ENCODE results near the gene ASL.
A peak's percentile ranks its signal among the peaks of the same experiment; 100 is the strongest.
"Not testable (repeated sequence)": the region's sequence is repeated elsewhere in the genome, so short reads cannot be mapped to it uniquely, and the experiment has no call there.

ASL gene

GRCh38 chr7:66119245-66119850 lies 43.7 kb downstream of the ASL start:
- no peak for DNase-seq (ENCODE audit: low spot score)

GRCh38 chr7:66123175-66123528 lies 47.5 kb downstream of the ASL start:
- DNase-seq (ENCODE audit: low spot score) = no peak

DNA sequence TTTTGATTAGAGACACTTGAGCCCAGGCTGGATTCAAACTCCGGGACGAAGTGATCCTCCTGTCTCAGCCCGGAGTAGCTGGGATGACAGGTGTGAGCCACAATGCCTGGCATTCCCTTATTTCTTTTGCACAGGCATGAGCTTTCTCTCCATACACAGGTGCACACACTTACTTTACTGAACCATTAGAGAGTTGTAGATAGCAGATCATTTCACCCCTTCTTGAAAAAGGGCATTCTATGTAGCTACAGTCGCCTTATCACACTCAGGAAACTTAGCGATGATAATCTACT lies 48.9 kb downstream of the ASL start:
- not testable (repeated sequence) for DNase-seq (ENCODE audit: low spot score)

DNA sequence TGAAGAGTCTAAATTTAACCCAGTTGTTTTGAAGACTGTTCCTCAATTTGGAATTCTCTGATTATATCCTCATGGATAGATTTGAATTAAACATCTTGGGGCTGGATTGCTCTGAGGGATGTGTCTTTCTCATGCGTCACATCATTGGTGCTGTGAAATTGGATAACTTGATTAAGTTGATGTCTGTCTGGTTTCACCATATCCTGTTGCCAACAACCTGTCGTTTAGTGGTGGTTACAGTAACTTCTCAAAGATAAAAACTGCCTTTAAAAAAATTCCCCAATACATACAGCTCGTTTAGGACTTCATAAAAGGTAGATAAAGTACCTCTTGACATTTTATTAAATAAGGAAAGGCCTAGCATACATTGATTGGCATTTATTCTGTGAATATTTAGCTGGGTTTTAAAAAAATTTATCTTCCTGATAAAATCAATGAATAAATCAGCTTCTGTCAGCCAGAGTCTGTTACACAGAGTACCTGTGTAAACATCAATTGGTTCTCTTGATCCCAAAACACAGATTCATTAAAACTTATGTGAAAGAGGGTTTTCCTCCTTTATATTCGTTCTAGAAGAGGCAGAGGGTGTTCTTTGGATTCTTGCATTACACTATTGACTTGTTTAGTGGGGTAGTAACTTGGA lies 49.6 kb downstream of the ASL start:
- DNase-seq (ENCODE audit: low spot score) = no peak

- DNase-seq (ENCODE audit: low spot score) = peak; percentile 6
Measured at GRCh38 chr7:66125781-66126352, 50.2 kb downstream of the ASL start.

GRCh38 chr7:66127172-66127571 lies 51.6 kb downstream of the ASL start:
- DNase-seq (ENCODE audit: low spot score) = not testable (repeated sequence)

DNA sequence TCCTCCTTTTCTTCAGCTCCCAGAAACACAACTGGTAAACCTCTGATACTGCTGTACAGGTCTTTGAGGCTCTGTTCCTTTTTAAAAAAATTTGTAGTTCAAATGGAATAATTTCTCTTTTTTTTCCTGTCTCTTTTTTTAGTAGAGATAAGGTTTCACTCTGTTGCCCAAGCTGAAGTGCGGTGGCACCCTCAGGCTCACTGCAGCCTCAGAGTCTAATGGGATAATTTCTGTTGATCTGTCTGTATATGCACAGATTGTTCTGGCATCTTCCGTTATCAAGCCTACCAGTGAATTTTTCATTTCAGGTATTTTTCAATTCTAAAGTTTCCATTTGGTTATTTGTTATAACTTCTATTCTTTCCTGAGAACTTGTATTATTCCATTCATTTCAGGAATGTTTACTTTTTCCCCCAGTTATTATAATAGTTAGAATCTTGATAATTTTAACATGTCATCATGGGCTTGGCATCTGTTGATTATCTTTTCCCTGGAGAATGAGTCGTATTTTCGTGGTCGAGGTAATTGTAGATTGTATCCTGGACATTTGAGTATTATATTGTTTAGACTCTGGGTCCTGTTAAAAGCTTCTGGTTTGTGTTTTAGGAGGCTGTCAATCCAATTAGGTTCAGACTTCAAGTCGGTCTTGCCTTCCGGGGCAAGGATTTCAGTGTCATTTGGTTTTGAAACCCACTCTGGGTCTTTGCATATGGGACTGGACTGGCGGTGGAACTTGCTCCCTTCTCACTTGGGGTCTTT lies 63.6 kb downstream of the ASL start:
- no peak for DNase-seq (ENCODE audit: low spot score)

GRCh38 chr7:66140924-66141323 lies 65.3 kb downstream of the ASL start:
- DNase-seq (ENCODE audit: low spot score) = no peak

GRCh38 chr7:66142334-66142733 lies 66.7 kb downstream of the ASL start:
- DNase-seq (ENCODE audit: low spot score) = no peak

GRCh38 chr7:66142996-66143395 lies 67.4 kb downstream of the ASL start:
- no peak for DNase-seq (ENCODE audit: low spot score)
